ENCODE results near the gene TNFRSF13B. TPM values are rescaled to one million over a fixed set of nuclear protein-coding genes. Genes with fewer than 3 reads are reported as not detected.

Gene TNFRSF13B
- polyA plus RNA-seq, 1 of the 3 experiments (the other 2 are of a cell fraction), result not detected

- H3F3A ChIP-seq (replicated peaks; ENCODE audit: insufficient read depth), result no peaks in the 10 kb centered on the region
- no peak overlapping the region for H3K27ac ChIP-seq (ENCODE audit: low read depth in 2 of 2, low read length in 1 of 2)
- no peaks in the 10 kb centered on the region; a peak in 1 of 4 replicates for H3K4me1 ChIP-seq (ENCODE audit: control insufficient read depth in 1 of 2, insufficient read depth in 2 of 2, low read depth in 1 of 2, low read length in 1 of 2)
- H3K4me3 ChIP-seq (ENCODE audit: low read depth in 2 of 2, low read length in 1 of 2), result no peak overlapping the region
- H4K20me1 ChIP-seq (ENCODE audit: insufficient read depth), result no peaks in the 10 kb centered on the region
- 72% methylated on average over 14 of the region's 15 CpGs for WGBS (ENCODE audit: low lambda C conversion rate)
- no peaks in the 10 kb centered on the region for H3K36me3 ChIP-seq (replicated peaks in 1 of 2; ENCODE audit: control insufficient read depth in 1 of 2, insufficient read depth in 2 of 2, low read length in 1 of 2)
- H3K9me2 ChIP-seq, result no peaks in the 10 kb centered on the region
- H3K79me2 ChIP-seq (ENCODE audit: insufficient read depth), result no peaks in the 10 kb centered on the region
- ChIA-PET CTCF (interaction anchor here (1.3 kb wide), 1 partner anchor 49 kb away, joined by 3 read pairs; no protein-coding TSS in a partner anchor), POLR2A (no interaction called here)
- TF ChIP-seq NRF1 (IDR thresholded peaks at IDR 0.05; ENCODE audit: low read depth, low read length) (no peak), CTCF (IDR thresholded peaks at IDR 0.05) (no peak), EP300 (IDR thresholded peaks at IDR 0.05; ENCODE audit: borderline replicate concordance in 1 of 2, low read depth in 1 of 2, low read length in 1 of 2) (no peak), TEAD4 (IDR thresholded peaks at IDR 0.05; ENCODE audit: borderline replicate concordance, insufficient read depth) (no peak), RFX5 (IDR thresholded peaks at IDR 0.05; ENCODE audit: low read length) (no peak), RXRA (IDR thresholded peaks at IDR 0.05; ENCODE audit: borderline replicate concordance, low read depth) (no peak), USF2 (IDR thresholded peaks at IDR 0.05; ENCODE audit: borderline replicate concordance, low read depth, low read length) (no peak), ELF1 (IDR thresholded peaks at IDR 0.05) (no peak), SMC3 (IDR thresholded peaks at IDR 0.05; ENCODE audit: low read depth, low read length) (no peak), FOXJ3 (CRISPR knock-in tag; IDR thresholded peaks at IDR 0.05) (no peak), NFIC (IDR thresholded peaks at IDR 0.05; ENCODE audit: borderline replicate concordance) (no peak), FOXM1 (IDR thresholded peaks at IDR 0.05; ENCODE audit: low read depth) (no peak), POLR2AphosphoS5 (IDR thresholded peaks at IDR 0.05; ENCODE audit: low read depth, low read length) (no peak), GABPA (IDR thresholded peaks at IDR 0.05; ENCODE audit: low read depth) (no peak), CHD2 (IDR thresholded peaks at IDR 0.05; ENCODE audit: low read length, partially characterized antibody) (no peak), EZH2phosphoT487 (IDR thresholded peaks at IDR 0.05; ENCODE audit: borderline replicate concordance, low read depth) (no peak), TAF1 (IDR thresholded peaks at IDR 0.05; ENCODE audit: borderline replicate concordance, low read depth, low read length) (no peak), GATA2 (CRISPR knock-in tag; IDR thresholded peaks at IDR 0.05) (no peak), YY1 (IDR thresholded peaks at IDR 0.05; ENCODE audit: low read depth) (no peak), RCOR1 (IDR thresholded peaks at IDR 0.05; ENCODE audit: low read length) (no peak)
- no peaks in the 10 kb centered on the region; the same call in none of the 2 replicates for H3K27me3 ChIP-seq (ENCODE audit: insufficient read depth)
- no peaks in the 10 kb centered on the region for H3K9me3 ChIP-seq
- H2AFZ ChIP-seq (ENCODE audit: low read depth), result no peak overlapping the region
- no peak overlapping the region for H3K4me2 ChIP-seq
- DNase-seq, result no peak
- no peak overlapping the region for H3K9ac ChIP-seq
These were observed 30.6 kb downstream of the TNFRSF13B start for GRCh38 chr17:16941072-16942036.
